ENCODE results near the gene ACOXL. TPM values are rescaled to one million over a fixed set of nuclear protein-coding genes. Genes with fewer than 3 reads are reported as not detected.

ACOXL gene
- total RNA-seq, 2 donors from 2014 or later, result not detected

DNA sequence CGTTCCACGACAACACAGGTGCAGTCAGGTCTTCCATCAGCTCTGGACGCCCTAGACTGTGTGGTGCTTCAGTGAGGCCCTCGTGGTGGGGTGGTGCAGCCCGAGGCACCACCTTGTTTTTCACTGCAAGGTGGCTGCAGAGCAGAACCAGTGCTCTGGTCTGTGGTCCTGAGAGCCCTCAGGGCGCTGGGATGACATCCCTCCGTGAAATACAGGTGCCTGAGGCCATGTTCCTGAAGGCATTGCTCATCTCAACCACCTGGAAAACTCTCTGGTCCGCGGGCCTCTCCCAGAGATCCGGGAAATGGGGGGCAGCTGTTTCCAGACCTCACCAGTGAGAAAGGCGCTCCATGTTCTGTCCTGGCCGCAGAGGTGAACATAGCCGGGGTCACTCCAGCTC lies 119.2 kb downstream of the ACOXL start:
- ATAC-seq (ENCODE audit: insufficient number of reproducible peaks, low FRiP score, low read depth) (no peak), DNase-seq (ENCODE audit: low spot score) (no peak)
- no peaks in the 10 kb centered on the region for H3K27me3 ChIP-seq (replicated peaks; ENCODE audit: insufficient read depth)
- TF ChIP-seq, protein P1, sequence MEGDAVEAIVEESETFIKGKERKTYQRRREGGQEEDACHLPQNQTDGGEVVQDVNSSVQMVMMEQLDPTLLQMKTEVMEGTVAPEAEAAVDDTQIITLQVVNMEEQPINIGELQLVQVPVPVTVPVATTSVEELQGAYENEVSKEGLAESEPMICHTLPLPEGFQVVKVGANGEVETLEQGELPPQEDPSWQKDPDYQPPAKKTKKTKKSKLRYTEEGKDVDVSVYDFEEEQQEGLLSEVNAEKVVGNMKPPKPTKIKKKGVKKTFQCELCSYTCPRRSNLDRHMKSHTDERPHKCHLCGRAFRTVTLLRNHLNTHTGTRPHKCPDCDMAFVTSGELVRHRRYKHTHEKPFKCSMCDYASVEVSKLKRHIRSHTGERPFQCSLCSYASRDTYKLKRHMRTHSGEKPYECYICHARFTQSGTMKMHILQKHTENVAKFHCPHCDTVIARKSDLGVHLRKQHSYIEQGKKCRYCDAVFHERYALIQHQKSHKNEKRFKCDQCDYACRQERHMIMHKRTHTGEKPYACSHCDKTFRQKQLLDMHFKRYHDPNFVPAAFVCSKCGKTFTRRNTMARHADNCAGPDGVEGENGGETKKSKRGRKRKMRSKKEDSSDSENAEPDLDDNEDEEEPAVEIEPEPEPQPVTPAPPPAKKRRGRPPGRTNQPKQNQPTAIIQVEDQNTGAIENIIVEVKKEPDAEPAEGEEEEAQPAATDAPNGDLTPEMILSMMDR (IDR thresholded peaks at IDR 0.05), result no peak
- no peak overlapping the region for H3K4me3 ChIP-seq
- H3K36me3 ChIP-seq, result no peaks in the 10 kb centered on the region
- no peak overlapping the region for H3K27ac ChIP-seq
- no peaks in the 10 kb centered on the region for H3K4me1 ChIP-seq (ENCODE audit: control insufficient read depth in 1 of 2, low read depth in 2 of 2)
- no peaks in the 10 kb centered on the region for H3K9me3 ChIP-seq

DNA sequence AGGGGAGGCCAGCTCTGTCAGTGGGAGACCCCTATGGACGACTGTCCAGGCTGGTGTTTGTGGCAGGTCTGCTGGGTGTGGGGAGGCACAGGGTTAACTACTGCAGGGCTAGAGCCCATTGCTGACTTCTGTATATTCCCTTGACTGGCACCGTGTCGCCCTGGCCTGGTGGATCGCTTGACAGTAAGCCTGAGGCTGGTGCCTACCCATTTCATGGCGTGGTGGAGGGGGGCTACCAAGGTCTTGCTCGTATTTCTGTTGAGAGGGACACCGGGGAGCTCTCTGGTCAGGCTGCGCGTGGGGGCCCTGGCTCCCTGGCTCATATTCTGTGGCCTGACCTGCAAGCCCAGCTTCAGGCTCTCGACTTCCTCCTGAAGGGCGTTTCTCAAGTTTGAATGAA lies 119.7 kb downstream of the ACOXL start:
- no peaks in the 10 kb centered on the region for H3K27me3 ChIP-seq (replicated peaks; ENCODE audit: insufficient read depth)
- H3K4me1 ChIP-seq (ENCODE audit: control insufficient read depth in 1 of 2, low read depth in 2 of 2), result no peaks in the 10 kb centered on the region
- no peak for ATAC-seq (ENCODE audit: insufficient number of reproducible peaks, low FRiP score, low read depth)
- H3K9me3 ChIP-seq, result no peaks in the 10 kb centered on the region
- DNase-seq (ENCODE audit: low spot score), result no peak
- H3K4me3 ChIP-seq, result no peak overlapping the region
- TF ChIP-seq, protein P1 (IDR thresholded peaks at IDR 0.05), result no peak
- no peak overlapping the region for H3K27ac ChIP-seq
- H3K36me3 ChIP-seq, result no peaks in the 10 kb centered on the region

DNA sequence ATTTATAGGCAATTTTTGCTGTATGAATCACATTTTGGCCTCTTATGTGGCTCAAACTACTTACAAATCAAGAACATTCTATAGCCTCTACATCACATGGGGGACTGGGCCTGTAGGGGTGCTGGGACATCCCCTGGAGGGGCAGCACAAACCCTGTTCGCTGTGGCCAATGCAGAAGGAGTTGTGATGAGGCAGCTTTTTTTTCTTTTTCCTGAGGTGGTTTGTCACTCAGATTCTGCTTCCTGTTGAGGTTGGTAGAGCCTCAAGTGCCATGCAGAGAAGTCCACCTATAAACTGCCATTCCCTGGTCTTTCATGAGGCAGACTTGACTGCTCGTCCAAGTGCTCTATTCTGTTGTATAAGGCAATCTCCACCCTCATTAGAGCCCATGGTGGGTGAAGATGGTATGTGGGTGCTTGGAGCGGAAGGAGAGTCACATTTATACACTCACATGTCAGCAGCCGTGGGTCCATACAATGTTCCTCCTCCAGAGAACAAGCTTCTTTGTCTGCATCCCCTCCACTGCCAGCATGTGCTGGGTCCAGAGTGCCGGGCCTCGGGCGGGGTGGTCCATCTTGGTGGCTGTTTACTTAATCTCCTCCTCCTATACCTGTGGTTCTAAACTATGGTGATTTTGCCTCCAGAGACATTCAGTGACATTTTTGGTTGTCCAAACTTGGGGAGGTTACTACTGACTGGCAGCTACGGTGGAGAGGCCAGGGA lies 120.3 kb downstream of the ACOXL start:
- H3K4me3 ChIP-seq, result no peak overlapping the region
- TF ChIP-seq, protein P1 (IDR thresholded peaks at IDR 0.05), result no peak

DNA sequence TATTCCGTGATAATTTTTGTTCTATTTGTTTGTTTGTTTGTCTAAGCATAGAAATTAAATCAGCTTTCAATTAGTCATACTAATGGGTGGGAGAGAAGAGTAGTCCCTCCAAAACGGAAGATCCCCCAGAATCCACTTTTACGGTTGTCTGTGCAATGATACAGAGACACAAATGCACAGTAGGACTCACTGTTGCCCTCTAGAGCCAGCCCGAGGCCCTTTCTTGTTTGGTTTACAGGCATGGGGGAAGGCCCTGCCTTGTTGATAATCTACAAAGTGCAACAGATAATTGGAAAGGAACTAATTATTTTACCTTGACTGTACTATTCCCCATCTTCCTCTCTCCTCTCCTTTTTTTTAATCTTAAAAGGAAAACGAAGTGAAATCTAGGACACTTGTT lies 121.1 kb downstream of the ACOXL start:
- no peaks in the 10 kb centered on the region for H3K27me3 ChIP-seq (replicated peaks; ENCODE audit: insufficient read depth)
- H3K4me3 ChIP-seq, result no peak overlapping the region
- no peak for ATAC-seq (ENCODE audit: insufficient number of reproducible peaks, low FRiP score, low read depth)
- no peak overlapping the region for H3K27ac ChIP-seq
- H3K9me3 ChIP-seq, result no peaks in the 10 kb centered on the region
- TF ChIP-seq, protein P1 (IDR thresholded peaks at IDR 0.05), result no peak
- no peaks in the 10 kb centered on the region for H3K36me3 ChIP-seq
- no peak for DNase-seq (ENCODE audit: low spot score)
- no peaks in the 10 kb centered on the region for H3K4me1 ChIP-seq (ENCODE audit: control insufficient read depth in 1 of 2, low read depth in 2 of 2)

More for the DNA sequence above, 120.3 kb downstream of the ACOXL start:
- DNase-seq (ENCODE audit: low spot score) (no peak), ATAC-seq (ENCODE audit: insufficient number of reproducible peaks, low FRiP score, low read depth) (no peak)
- no peaks in the 10 kb centered on the region for H3K4me1 ChIP-seq (ENCODE audit: control insufficient read depth in 1 of 2, low read depth in 2 of 2)
- H3K9me3 ChIP-seq, result no peaks in the 10 kb centered on the region
- H3K27me3 ChIP-seq (replicated peaks; ENCODE audit: insufficient read depth), result no peaks in the 10 kb centered on the region
- H3K36me3 ChIP-seq, result no peaks in the 10 kb centered on the region
- no peak overlapping the region for H3K27ac ChIP-seq

DNA sequence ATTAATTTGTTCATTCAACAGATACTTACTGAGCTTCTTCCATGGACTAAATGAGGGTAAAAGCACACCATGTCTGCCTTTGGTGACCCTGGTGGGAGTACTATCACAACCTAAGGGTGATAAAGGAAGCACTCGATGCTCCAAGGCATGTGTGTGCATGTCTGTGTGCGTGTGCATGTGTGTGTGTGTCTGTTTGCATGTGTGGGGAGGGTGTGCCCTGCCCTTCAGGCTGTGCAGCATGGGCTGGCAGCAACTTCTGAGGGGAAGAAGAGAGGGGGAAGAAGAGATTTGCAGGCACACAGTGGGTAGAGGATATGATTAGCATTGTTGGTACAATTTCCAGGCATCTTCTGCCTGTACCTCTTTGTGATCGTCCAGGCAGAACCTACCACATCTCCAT lies 121.6 kb downstream of the ACOXL start:
- no peak for DNase-seq (ENCODE audit: low spot score)
- ATAC-seq (ENCODE audit: insufficient number of reproducible peaks, low FRiP score, low read depth), result no peak
- Histone ChIP-seq H3K4me1 (ENCODE audit: control insufficient read depth in 1 of 2, low read depth in 2 of 2) (no peaks in the 10 kb centered on the region), H3K27me3 (replicated peaks; ENCODE audit: insufficient read depth) (no peaks in the 10 kb centered on the region), H3K36me3 (no peaks in the 10 kb centered on the region), H3K27ac (no peak overlapping the region), H3K9me3 (no peaks in the 10 kb centered on the region), H3K4me3 (no peak overlapping the region)
- TF ChIP-seq, protein P1 (IDR thresholded peaks at IDR 0.05), result no peak

Measured in thoracic aorta (tissue), 2 donors.